H1 (cell line): ENCODE results near the gene FGF12. TPM values are rescaled to one million over a fixed set of nuclear protein-coding genes. Genes with fewer than 3 reads are reported as not detected.

Source experiments
- CTCF ChIA-PET: fragments of 300-600 bp; sonication (Branson Sonifier 250); formaldehyde crosslinking; loops from one replicate; lab custom pipeline; 2021; ENCODE audit not compliant: partially characterized antibody; lab: Charles Lee
- POLR2A ChIA-PET: fragments of 300-600 bp; sonication (Branson Sonifier 250); formaldehyde crosslinking; loops from one replicate; lab custom pipeline; 2021; ENCODE audit warnings: inconsistent platforms; ENCODE audit not compliant: partially characterized antibody; lab: Charles Lee
- DNase-seq, 2 experiments: peaks; one replicate each; pipeline versions ENCODE4 v3.0.0 to v3.0.0-alpha.2; 2010 to 2022; ENCODE audit warnings: low spot score in 2 of 2, low read depth in 1 of 2, mixed read lengths in 1 of 2
- FAIRE-seq: peaks from 2 replicates; lab custom pipeline; 2011; peaks lifted over from hg19 to GRCh38; lab: Jason Lieb, UNC
- H2AFZ ChIP-seq: 2 replicates; pipeline ENCODE4 v1.8.1; 2012; ENCODE audit warnings: low read length, inconsistent platforms
- H2AK5ac ChIP-seq: 2 replicates; pipeline ENCODE4 v1.6.1; 2013; ENCODE audit warnings: low read depth, low read length
- H2BK120ac ChIP-seq: replicated peaks from 2 replicates; pipeline ENCODE3; 2013; ENCODE audit warnings: low read depth, low read length, inconsistent platforms
- H2BK12ac ChIP-seq: 2 replicates; pipeline ENCODE4 v1.6.1; 2013; ENCODE audit warnings: low read depth, low read length
- H2BK15ac ChIP-seq: 2 replicates; pipeline ENCODE4 v1.6.1; 2013; ENCODE audit warnings: low read length
- H2BK20ac ChIP-seq: 2 replicates; pipeline ENCODE4 v1.6.1; 2013; ENCODE audit warnings: low read length
- H2BK5ac ChIP-seq: 2 replicates; pipeline ENCODE4 v1.6.1; 2013; ENCODE audit warnings: low read depth, low read length
- H3K14ac ChIP-seq: 2 replicates; pipeline ENCODE4 v1.6.1; 2013; ENCODE audit warnings: inconsistent platforms; ENCODE audit not compliant: insufficient read length
- H3K18ac ChIP-seq: 2 replicates; pipeline ENCODE4 v1.6.1; 2013; ENCODE audit warnings: low read length; ENCODE audit errors: extremely low read depth
- H3K23ac ChIP-seq: 2 replicates; pipeline ENCODE4 v1.6.1; 2013; ENCODE audit warnings: inconsistent platforms; ENCODE audit not compliant: insufficient read length
- H3K23me2 ChIP-seq: 2 replicates; pipeline ENCODE4 v1.6.1; 2013; ENCODE audit warnings: low read depth, low read length
- H3K27ac ChIP-seq: 2 replicates; pipeline ENCODE4 v1.6.1; 2011; ENCODE audit warnings: low read depth, low read length, inconsistent platforms
- H3K27me3 ChIP-seq, 4 experiments: replicated peaks in 1 of 4; 1 replicate in 1 of 4; 2 replicates in 3 of 4; pipeline versions ENCODE4 v1.6.1 to v1.8.1; 2011 to 2013; ENCODE audit warnings: low read length in 3 of 4, mild to moderate bottlenecking in 3 of 4, inconsistent platforms in 2 of 4, mixed read lengths in 2 of 4, moderate library complexity in 1 of 4; ENCODE audit not compliant: control insufficient read depth in 3 of 4, insufficient read depth in 3 of 4; ENCODE audit errors: extremely low read depth in 1 of 4
- H3K36me3 ChIP-seq, 4 experiments: 2 replicates each; pipeline versions ENCODE4 v1.6.1 to v1.8.1; 2011 to 2013; ENCODE audit warnings: mild to moderate bottlenecking in 4 of 4, low read length in 3 of 4, moderate library complexity in 2 of 4, control low read depth in 1 of 4, inconsistent platforms in 1 of 4; ENCODE audit not compliant: insufficient read depth in 4 of 4, control insufficient read depth in 2 of 4
- H3K4ac ChIP-seq: replicated peaks from 2 replicates; pipeline ENCODE3; 2013; ENCODE audit warnings: low read length, low read depth, mixed read lengths, inconsistent platforms; ENCODE audit not compliant: insufficient read length
- H3K4me1 ChIP-seq, 4 experiments: replicated peaks in 1 of 4; 1 replicate in 1 of 4; 2 replicates in 3 of 4; pipeline versions ENCODE4 v1.6.1 to v1.8.1; 2011 to 2013; ENCODE audit warnings: low read length in 3 of 4, inconsistent platforms in 2 of 4, mixed read lengths in 1 of 4; ENCODE audit not compliant: insufficient read depth in 4 of 4, control insufficient read depth in 3 of 4
- H3K4me2 ChIP-seq, 2 experiments: 2 replicates each; pipeline versions ENCODE4 v1.6.1 to v1.8.1; 2011 to 2013; ENCODE audit warnings: low read depth in 2 of 2, low read length in 2 of 2, control low read depth in 1 of 2, inconsistent platforms in 1 of 2, mild to moderate bottlenecking in 1 of 2; ENCODE audit not compliant: insufficient read depth in 1 of 2
- H3K4me3 ChIP-seq, 4 experiments: fragments of 200-600, 300-600 bp in 1 of 4; sonication (generic), shearing (Covaris generic), sonication (Bioruptor Twin) in 1 of 4; 2 replicates each; pipeline versions ENCODE4 v1.5.1 to v1.8.1; 2011 to 2016; ENCODE audit warnings: low read length in 4 of 4, low read depth in 3 of 4, control low read depth in 2 of 4, inconsistent platforms in 2 of 4, mild to moderate bottlenecking in 2 of 4, mixed read lengths in 1 of 4, moderate library complexity in 1 of 4; ENCODE audit not compliant: insufficient read depth in 2 of 4; ENCODE audit errors: extremely low read depth in 1 of 4
- H3K56ac ChIP-seq: replicated peaks from 2 replicates; pipeline ENCODE3; 2013; ENCODE audit warnings: low read depth, mild to moderate bottlenecking, mixed read lengths, low read length, inconsistent platforms; ENCODE audit not compliant: insufficient read length
- H3K79me1 ChIP-seq: 2 replicates; pipeline ENCODE4 v1.6.1; 2013; ENCODE audit warnings: low read depth, low read length, control low read depth
- H3K79me2 ChIP-seq, 2 experiments: 2 replicates each; pipeline versions ENCODE4 v1.6.1 to v1.8.1; 2012 to 2013; ENCODE audit warnings: low read length in 2 of 2, mild to moderate bottlenecking in 2 of 2, inconsistent platforms in 1 of 2; ENCODE audit not compliant: insufficient read depth in 2 of 2, control insufficient read depth in 1 of 2
- H3K9ac ChIP-seq, 4 experiments: replicated peaks in 1 of 4; 1 replicate in 1 of 4; 2 replicates in 3 of 4; pipeline versions ENCODE4 v1.6.1 to v1.8.1; 2011 to 2013; ENCODE audit warnings: low read depth in 3 of 4, low read length in 3 of 4, control low read depth in 2 of 4, mild to moderate bottlenecking in 2 of 4, moderate library complexity in 2 of 4, inconsistent platforms in 1 of 4; ENCODE audit errors: extremely low read depth in 1 of 4
- H3K9me3 ChIP-seq, 2 experiments: 2 replicates each; pipeline versions ENCODE4 v1.6.1 to v1.8.1; 2012 to 2013; ENCODE audit warnings: mild to moderate bottlenecking in 2 of 2, moderate library complexity in 2 of 2, control low read depth in 1 of 2, inconsistent platforms in 1 of 2, low read depth in 1 of 2, low read length in 1 of 2, mixed read lengths in 1 of 2; ENCODE audit not compliant: insufficient read depth in 2 of 2
- H4K20me1 ChIP-seq, 2 experiments: replicated peaks in 1 of 2; 2 replicates each; pipeline versions ENCODE3 to v1.8.1; 2011 to 2013; ENCODE audit warnings: inconsistent platforms in 2 of 2, low read length in 2 of 2, mild to moderate bottlenecking in 1 of 2; ENCODE audit not compliant: insufficient read depth in 2 of 2, control insufficient read depth in 1 of 2
- H4K5ac ChIP-seq: 2 replicates; pipeline ENCODE4 v1.6.1; 2013; ENCODE audit warnings: low read length, low read depth, mixed read lengths, inconsistent platforms; ENCODE audit not compliant: insufficient read length
- H4K8ac ChIP-seq: 2 replicates; pipeline ENCODE4 v1.8.0; 2013; ENCODE audit warnings: mild to moderate bottlenecking, moderate library complexity, low read length, inconsistent platforms; ENCODE audit not compliant: insufficient read depth; ENCODE audit errors: extremely low read depth
- H4K91ac ChIP-seq: replicated peaks from 2 replicates; pipeline ENCODE3; 2013; ENCODE audit warnings: low read length, mixed read lengths, inconsistent platforms; ENCODE audit not compliant: insufficient read length
- CEBPB ChIP-seq: IDR thresholded peaks from 2 replicates; pipeline ENCODE4 v1.6.1; 2012; ENCODE audit warnings: low read depth, low read length
- E2F6 ChIP-seq: IDR thresholded peaks from 2 replicates; pipeline ENCODE4 v1.6.1; 2012; ENCODE audit warnings: inconsistent platforms
- FOSL1 ChIP-seq: IDR thresholded peaks from 2 replicates; pipeline ENCODE4 v1.6.1; 2011; ENCODE audit warnings: mild to moderate bottlenecking, low read depth, low read length, moderate library complexity; ENCODE audit not compliant: insufficient read depth
- JUN ChIP-seq: IDR thresholded peaks from 2 replicates; pipeline ENCODE4 v1.6.1; 2011; ENCODE audit warnings: low read depth, mild to moderate bottlenecking, improper control_type of control experiment, low read length
- JUND ChIP-seq: IDR thresholded peaks from 2 replicates; pipeline ENCODE4 v1.6.1; 2011; ENCODE audit warnings: mild to moderate bottlenecking, improper control_type of control experiment, low read length
- KDM4A ChIP-seq: IDR thresholded peaks from one replicate; pipeline ENCODE4 v1.7.1; 2012; ENCODE audit warnings: low read depth, mild to moderate bottlenecking, moderate library complexity, low read length, inconsistent platforms; ENCODE audit not compliant: severe bottlenecking
- MAFK ChIP-seq: IDR thresholded peaks from 2 replicates; pipeline ENCODE4 v1.6.1; 2012; ENCODE audit warnings: low read depth, mild to moderate bottlenecking, improper control_type of control experiment, low read length
- PHF8 ChIP-seq: fragments of 200-600 bp; sonication (generic); conservative IDR thresholded peaks from 2 replicates; pipeline ENCODE4 v1.7.1; 2012; ENCODE audit warnings: low read depth, mild to moderate bottlenecking, inconsistent platforms, low read length, moderate library complexity
- POLR2A ChIP-seq, 2 experiments: IDR thresholded peaks; 1 replicate in 1 of 2; 2 replicates in 1 of 2; pipeline ENCODE4 v1.6.1; 2011; ENCODE audit warnings: low read depth in 2 of 2, low read length in 2 of 2, mild to moderate bottlenecking in 2 of 2; ENCODE audit errors: control extremely low read depth in 1 of 2
- POLR2AphosphoS5 ChIP-seq: IDR thresholded peaks from 2 replicates; pipeline ENCODE4 v1.6.1; 2011; ENCODE audit warnings: low read depth, low read length
- POU5F1 ChIP-seq: IDR thresholded peaks from 2 replicates; pipeline ENCODE4 v1.6.1; 2011; ENCODE audit warnings: low read depth, mild to moderate bottlenecking, low read length, moderate library complexity
- RXRA ChIP-seq: IDR thresholded peaks from 2 replicates; pipeline ENCODE4 v1.6.1; 2011; ENCODE audit warnings: low read depth, mild to moderate bottlenecking, low read length, moderate library complexity; ENCODE audit not compliant: insufficient read depth
- SP1 ChIP-seq: IDR thresholded peaks from 2 replicates; pipeline ENCODE4 v1.6.1; 2011; ENCODE audit warnings: low read depth, low read length
- YY1 ChIP-seq: IDR thresholded peaks from 2 replicates; pipeline ENCODE4 v1.6.1; 2011; ENCODE audit warnings: low read depth, mild to moderate bottlenecking, low read length
- ZNF274 ChIP-seq: IDR thresholded peaks from 2 replicates; pipeline ENCODE4 v1.7.0; 2012; ENCODE audit warnings: low read length, borderline replicate concordance; ENCODE audit errors: extremely low read depth
- WGBS, 2 experiments: shearing (Covaris generic) in 1 of 2; methylation state at CpG; one replicate each; pipeline versions ENCODE4 v1.1.6 to v1.1.7; 2013 to 2015; ENCODE audit warnings: low lambda C conversion rate in 2 of 2, mixed read lengths in 2 of 2, inconsistent platforms in 1 of 2, low coverage in 1 of 2, missing lambda C conversion rate in 1 of 2; ENCODE audit not compliant: insufficient replicate concordance in 2 of 2, insufficient coverage in 1 of 2, insufficient read length in 1 of 2; ENCODE audit errors: extremely low coverage in 1 of 2, missing lambda C conversion rate in 1 of 2; 5-methylcytosine and 5-hydroxymethylcytosine counted together
- polyA plus RNA-seq, 7 experiments: library from polyadenylated mRNA; depleted of rRNA in 3 of 7; stranded (reverse) in 5 of 7; unstranded in 2 of 7; fragments of >200 nt in 5 of 7; fragments of 200-250 nt in 2 of 7; gene quantifications; 1 replicate in 5 of 7; 2 replicates in 1 of 7; 4 replicates in 1 of 7; pipeline versions ENCODE4 v1.2.1 to v1.2.3, GENCODE V29; 2011 to 2013; ENCODE audit warnings: missing spikeins in 2 of 7, mixed read lengths in 2 of 7
- total RNA-seq: library from RNA; stranded (reverse); fragmentation: NEBNext Ultra II Directional; extraction: Animal tissue kit (Norgen Biotek cat#: 25700); gene quantifications from 2 replicates; pipeline ENCODE4 v1.2.1, GENCODE V29; 2021

Gene FGF12
- total and polyA plus RNA-seq, 2 of the 8 experiments (the other 6 are each of a cell fraction or from before 2014, with no cell fraction given): 4.1 to 16.6 TPM

GRCh38 chr3:192444791-192445106 is 282.6 kb downstream of the FGF12 start:
- Histone ChIP-seq H2AFZ (no peak overlapping the region), H2BK20ac (no peak overlapping the region)

More at GRCh38 chr3:192444791-192445106, 282.6 kb downstream of the FGF12 start:
- Histone ChIP-seq H4K20me1 (no peaks in the 10 kb centered on the region), H3K23ac (no peak overlapping the region), H3K4me2 (no peak overlapping the region), H3K4ac (no peak overlapping the region), H3K4me1 (peaks cover 0 to 8% (median 0%) of the 10 kb centered on the region in 4 experiments; a peak in 1 of 7 replicates), H3K79me1 (no peaks in the 10 kb centered on the region), H3K14ac (no peak overlapping the region), H4K8ac (no peak overlapping the region), H3K56ac (no peak overlapping the region), H2AK5ac (no peak overlapping the region), H3K9ac (no peak overlapping the region), H3K27me3 (peaks cover 0 to 1% (median 0%) of the 10 kb centered on the region in 4 experiments; a peak in 1 of 7 replicates), H4K5ac (no peak overlapping the region), H2BK12ac (no peak overlapping the region), H2BK5ac (no peak overlapping the region), H4K91ac (no peak overlapping the region), H3K4me3 (no peak overlapping the region), H2BK15ac (no peak overlapping the region), H3K18ac (no peak overlapping the region), H3K9me3 (no peaks in the 10 kb centered on the region), H3K36me3 (no peaks in the 10 kb centered on the region), H2BK120ac (no peak overlapping the region), H3K27ac (no peak overlapping the region), H3K23me2 (no peaks in the 10 kb centered on the region), H3K79me2 (no peaks in the 10 kb centered on the region)
- DNase-seq: no peak
- FAIRE-seq: no peak
- WGBS, 2 experiments: 44% methylated on average over 4 of the region's 4 CpGs; no CpG with 5 or more reads in 1 of the 2 experiments
- TF ChIP-seq POLR2AphosphoS5 (no peak), PHF8 (no peak), YY1 (no peak), JUN (no peak), CEBPB (no peak), JUND (no peak), POLR2A (IDR thresholded peaks at IDR 0.05; ENCODE audit: control extremely low read depth in 1 of 2, low read depth in 2 of 2, low read length in 2 of 2) (no peak), KDM4A (no peak), E2F6 (no peak), RXRA (no peak), POU5F1 (no peak), SP1 (no peak), MAFK (no peak), ZNF274 (no peak), FOSL1 (no peak)
- ChIA-PET POLR2A (no interaction called here), CTCF (interaction anchor here (0.7 to 3.9 kb wide), 52 partner anchors 8 to 1307 kb away, joined by 3 to 36 read pairs (median 4); no protein-coding TSS in a partner anchor)
